Activated CD4-positive, alpha-beta T cell treated with anti-CD3 and anti-CD28 coated beads, Interleukin-2, amount 10 ng/mL, durations not matched to agents 24 days and 14 days (primary cell): ENCODE results near the gene EYA3. TPM values are rescaled to one million over a fixed set of nuclear protein-coding genes. Genes with fewer than 3 reads are reported as not detected.

Source experiments
- DNase-seq: peaks from one replicate; pipeline ENCODE4 v3.0.0; 2022
- H3K27ac Mint-ChIP-seq: one replicate; pipeline ENCODE4 v1.8.0; 2022; ENCODE audit warnings: mild to moderate bottlenecking, mixed read lengths
- H3K27me3 Mint-ChIP-seq: one replicate; pipeline ENCODE4 v1.8.0; 2022; ENCODE audit warnings: mixed read lengths
- H3K36me3 Mint-ChIP-seq: one replicate; pipeline ENCODE4 v1.8.0; 2022; ENCODE audit warnings: low read depth, mild to moderate bottlenecking, mixed read lengths
- H3K4me1 Mint-ChIP-seq: one replicate; pipeline ENCODE4 v1.8.0; 2021; ENCODE audit warnings: mixed read lengths
- H3K4me3 Mint-ChIP-seq: one replicate; pipeline ENCODE4 v1.8.0; 2022; ENCODE audit warnings: mild to moderate bottlenecking, moderate library complexity, mixed read lengths
- H3K9me3 Mint-ChIP-seq: one replicate; pipeline ENCODE4 v1.8.0; 2021; ENCODE audit warnings: mixed read lengths
- intact Hi-C: fragments of 100-400 bp; cut with micrococcal nuclease; formaldehyde crosslinking; loops from one replicate; pipeline ENCODE4 v1.15.1; 2023
- total RNA-seq: library from RNA; stranded (reverse); gene quantifications from 2 replicates; pipeline ENCODE4 v1.2.3, GENCODE V29; 2022

EYA3 gene
- total RNA-seq, 1 donor from 2014 or later: 34.7 TPM

GRCh38 chr1:27931759-27932158, 156.7 kb downstream of the EYA3 start:
- Mint-ChIP-seq H3K9me3 (no peaks in the 10 kb centered on the region), H3K27ac (no peak overlapping the region), H3K4me1 (peaks cover 30% of the 10 kb centered on the region), H3K27me3 (peaks cover 12% of the 10 kb centered on the region), H3K36me3 (no peaks in the 10 kb centered on the region), H3K4me3 (no peak overlapping the region)
- intact Hi-C loops: no loop called here
- no peak for DNase-seq

- Mint-ChIP-seq H3K27ac (no peak overlapping the region), H3K27me3 (peaks cover 13% of the 10 kb centered on the region), H3K9me3 (no peaks in the 10 kb centered on the region), H3K4me3 (peak overlapping the region; percentile 22), H3K36me3 (no peaks in the 10 kb centered on the region), H3K4me1 (peaks cover 30% of the 10 kb centered on the region)
- no peak for DNase-seq
- intact Hi-C loops: no loop called here
Measured at GRCh38 chr1:27931184-27931583, 157.2 kb downstream of the EYA3 start.

- Mint-ChIP-seq H3K9me3 (no peaks in the 10 kb centered on the region), H3K4me1 (peaks cover 19% of the 10 kb centered on the region), H3K4me3 (no peak overlapping the region), H3K27ac (no peak overlapping the region), H3K36me3 (no peaks in the 10 kb centered on the region), H3K27me3 (peaks cover 7% of the 10 kb centered on the region)
- DNase-seq: no peak
- intact Hi-C loops: no loop called here
Measured at GRCh38 chr1:27928216-27928954, 160.0 kb downstream of the EYA3 start.

DNA sequence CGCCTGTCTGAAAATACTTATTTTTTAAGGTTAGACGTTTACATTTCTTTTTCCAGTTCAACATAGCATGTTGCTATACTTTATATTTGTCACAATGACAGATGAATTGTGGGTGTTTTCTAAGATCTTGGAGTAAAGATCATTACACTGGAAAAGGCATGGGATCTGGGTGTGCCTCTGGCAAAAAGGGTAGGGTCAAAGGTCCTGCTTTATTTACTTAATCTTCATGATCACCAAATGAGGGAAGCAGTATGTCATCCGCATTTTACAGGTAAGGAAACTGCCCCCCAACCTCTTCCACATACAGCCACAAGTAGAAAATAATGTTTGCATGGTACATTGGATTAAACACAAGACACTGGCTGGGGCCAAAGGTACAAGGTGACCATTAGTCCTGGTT, 166.1 kb downstream of the EYA3 start:
- intact Hi-C loops: no loop called here
- H3K27ac Mint-ChIP-seq: no peak overlapping the region
- no peaks in the 10 kb centered on the region for H3K36me3 Mint-ChIP-seq
- H3K9me3 Mint-ChIP-seq: no peaks in the 10 kb centered on the region
- no peaks in the 10 kb centered on the region for H3K4me1 Mint-ChIP-seq
- H3K4me3 Mint-ChIP-seq: no peak overlapping the region
- peaks cover 20% of the 10 kb centered on the region for H3K27me3 Mint-ChIP-seq
- no peak for DNase-seq

Other genes starting within 250 kb of the EYA3 start
- gene THEMIS2, start 216.1 kb downstream of the EYA3 start, total RNA-seq: 24.5 and 27.7 TPM in 2 replicates
- gene RPA2, start 174.0 kb downstream of the EYA3 start, total RNA-seq: 87.7 and 92.7 TPM in 2 replicates
- 0.30 and 0.43 TPM in 2 replicates for gene SMPDL3B, start 153.6 kb downstream of the EYA3 start, total RNA-seq
- gene XKR8, start 128.6 kb downstream of the EYA3 start, total RNA-seq: 4.1 and 7.0 TPM in 2 replicates
- 0.40 and 0.57 TPM in 2 replicates for gene PTAFR, start 88.1 kb upstream of the EYA3 start, total RNA-seq
- 98.4 and 103 TPM in 2 replicates for gene DNAJC8, start 144.4 kb upstream of the EYA3 start, total RNA-seq
- 139 and 142 TPM in 2 replicates for gene ATP5IF1, start 147.5 kb upstream of the EYA3 start, total RNA-seq
- 14.1 and 14.8 TPM in 2 replicates for gene SESN2, start 170.9 kb upstream of the EYA3 start, total RNA-seq
- 20.8 and 23.2 TPM in 2 replicates for gene MED18, start 240.4 kb upstream of the EYA3 start, total RNA-seq